Measurements from ENCODE around the gene TWF1.

The TWF1 gene

GRCh38 chr12:43776498-43776897 lies 29.6 kb downstream of the TWF1 start:
- TF ChIP-seq, protein P1, sequence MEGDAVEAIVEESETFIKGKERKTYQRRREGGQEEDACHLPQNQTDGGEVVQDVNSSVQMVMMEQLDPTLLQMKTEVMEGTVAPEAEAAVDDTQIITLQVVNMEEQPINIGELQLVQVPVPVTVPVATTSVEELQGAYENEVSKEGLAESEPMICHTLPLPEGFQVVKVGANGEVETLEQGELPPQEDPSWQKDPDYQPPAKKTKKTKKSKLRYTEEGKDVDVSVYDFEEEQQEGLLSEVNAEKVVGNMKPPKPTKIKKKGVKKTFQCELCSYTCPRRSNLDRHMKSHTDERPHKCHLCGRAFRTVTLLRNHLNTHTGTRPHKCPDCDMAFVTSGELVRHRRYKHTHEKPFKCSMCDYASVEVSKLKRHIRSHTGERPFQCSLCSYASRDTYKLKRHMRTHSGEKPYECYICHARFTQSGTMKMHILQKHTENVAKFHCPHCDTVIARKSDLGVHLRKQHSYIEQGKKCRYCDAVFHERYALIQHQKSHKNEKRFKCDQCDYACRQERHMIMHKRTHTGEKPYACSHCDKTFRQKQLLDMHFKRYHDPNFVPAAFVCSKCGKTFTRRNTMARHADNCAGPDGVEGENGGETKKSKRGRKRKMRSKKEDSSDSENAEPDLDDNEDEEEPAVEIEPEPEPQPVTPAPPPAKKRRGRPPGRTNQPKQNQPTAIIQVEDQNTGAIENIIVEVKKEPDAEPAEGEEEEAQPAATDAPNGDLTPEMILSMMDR (IDR thresholded peaks at IDR 0.05) = no peak
- H3K27me3 ChIP-seq = no peaks in the 10 kb centered on the region
- H3K36me3 ChIP-seq = peaks cover 99% of the 10 kb centered on the region
- H3K4me3 ChIP-seq (ENCODE audit: low read depth in 1 of 2, low read length in 1 of 2) = no peak overlapping the region
- no peaks in the 10 kb centered on the region for H3K9me3 ChIP-seq
- no peaks in the 10 kb centered on the region for H3K4me1 ChIP-seq (ENCODE audit: control insufficient read depth in 1 of 2, insufficient read depth in 1 of 2, low read depth in 1 of 2, low read length in 1 of 2)
- H3K27ac ChIP-seq = no peak overlapping the region

DNA sequence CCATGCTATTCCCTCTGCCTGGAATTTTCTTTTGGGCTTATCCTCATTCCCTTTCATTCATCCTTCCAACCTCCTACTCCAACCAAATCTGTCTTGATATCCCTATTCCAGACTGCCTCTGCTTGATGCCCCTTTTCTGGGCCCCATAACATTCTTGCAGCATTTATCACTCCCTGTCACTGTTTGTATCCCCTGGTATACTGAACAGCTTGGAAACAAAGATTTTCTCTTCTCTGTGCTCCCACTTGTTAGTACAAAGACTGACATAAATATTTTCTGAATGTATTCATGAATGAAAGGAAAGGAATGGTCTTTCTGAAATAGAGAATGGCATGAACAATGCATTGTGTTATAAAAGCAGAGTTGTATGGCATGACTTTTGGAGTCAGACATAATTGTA lies 39.8 kb downstream of the TWF1 start:
- no peak overlapping the region for H3K27ac ChIP-seq
- no peaks in the 10 kb centered on the region for H3K9me3 ChIP-seq
- H3K4me3 ChIP-seq (ENCODE audit: low read depth in 1 of 2, low read length in 1 of 2) = no peak overlapping the region
- H3K27me3 ChIP-seq = no peaks in the 10 kb centered on the region
- H3K36me3 ChIP-seq = peaks cover 39% of the 10 kb centered on the region
- H3K4me1 ChIP-seq (ENCODE audit: control insufficient read depth in 1 of 2, insufficient read depth in 1 of 2, low read depth in 1 of 2, low read length in 1 of 2) = peaks cover 18 to 20% of the 10 kb centered on the region in 2 experiments
- TF ChIP-seq, protein P1 (IDR thresholded peaks at IDR 0.05) = no peak

DNA sequence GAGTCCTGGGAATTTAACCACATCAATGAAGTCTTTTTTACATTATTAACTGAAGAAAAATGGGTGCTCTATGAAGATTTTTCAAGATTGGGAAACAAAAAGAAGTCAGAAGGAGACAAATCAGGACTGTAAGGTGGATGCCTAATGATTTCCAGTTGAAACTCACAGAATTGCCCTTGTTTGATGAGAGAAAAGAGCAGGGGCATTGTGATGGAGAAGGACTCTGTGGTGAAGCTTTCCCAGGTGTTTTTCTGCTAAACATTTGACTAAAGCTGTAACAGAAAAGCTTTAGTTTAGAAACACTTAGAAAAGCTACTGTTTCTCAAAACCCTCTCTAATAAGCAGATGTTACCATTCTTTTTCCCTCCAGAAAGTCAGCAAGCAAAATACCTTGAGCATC lies 41.6 kb downstream of the TWF1 start:
- H3K36me3 ChIP-seq = peaks cover 22% of the 10 kb centered on the region
- TF ChIP-seq, protein P1 (IDR thresholded peaks at IDR 0.05) = no peak
- H3K27ac ChIP-seq = no peak overlapping the region
- peaks cover 36 to 38% of the 10 kb centered on the region in 2 experiments for H3K4me1 ChIP-seq (ENCODE audit: control insufficient read depth in 1 of 2, insufficient read depth in 1 of 2, low read depth in 1 of 2, low read length in 1 of 2)
- H3K9me3 ChIP-seq = no peaks in the 10 kb centered on the region
- no peak overlapping the region for H3K4me3 ChIP-seq (ENCODE audit: low read depth in 1 of 2, low read length in 1 of 2)
- H3K27me3 ChIP-seq = no peaks in the 10 kb centered on the region

DNA sequence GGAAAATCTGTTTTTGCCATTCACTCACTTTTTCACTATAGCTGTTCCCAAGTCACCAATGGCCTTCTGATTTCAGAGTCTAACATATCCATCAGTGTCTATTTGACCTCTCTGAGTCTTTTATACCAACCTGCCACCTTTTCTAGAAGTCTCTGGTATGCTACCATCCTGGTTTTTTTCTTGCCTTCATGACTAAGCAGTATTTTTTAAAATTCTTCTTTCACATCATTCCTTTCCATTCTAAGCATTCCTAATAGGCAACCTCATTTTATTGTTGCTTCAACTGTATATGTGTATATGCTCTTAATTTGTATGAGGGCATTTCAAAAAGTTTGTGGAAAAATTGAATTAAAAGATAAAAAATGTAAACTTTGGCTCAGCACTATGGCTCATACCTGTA lies 42.3 kb downstream of the TWF1 start:
- TF ChIP-seq, protein P1 (IDR thresholded peaks at IDR 0.05) = no peak
- H3K27ac ChIP-seq = no peak overlapping the region
- no peak overlapping the region for H3K4me3 ChIP-seq (ENCODE audit: low read depth in 1 of 2, low read length in 1 of 2)
- no peaks in the 10 kb centered on the region for H3K9me3 ChIP-seq
- H3K27me3 ChIP-seq = no peaks in the 10 kb centered on the region
- peaks cover 14% of the 10 kb centered on the region for H3K36me3 ChIP-seq
- H3K4me1 ChIP-seq (ENCODE audit: control insufficient read depth in 1 of 2, insufficient read depth in 1 of 2, low read depth in 1 of 2, low read length in 1 of 2) = peaks cover 40% of the 10 kb centered on the region in 2 experiments

- peaks cover 46 to 47% of the 10 kb centered on the region in 2 experiments for H3K4me1 ChIP-seq (ENCODE audit: control insufficient read depth in 1 of 2, insufficient read depth in 1 of 2, low read depth in 1 of 2, low read length in 1 of 2)
- no peak overlapping the region for H3K4me3 ChIP-seq (ENCODE audit: low read depth in 1 of 2, low read length in 1 of 2)
Measured at GRCh38 chr12:43762596-43762995, 43.5 kb downstream of the TWF1 start.

More at GRCh38 chr12:43762596-43762995, 43.5 kb downstream of the TWF1 start:
- H3K27ac ChIP-seq = peak overlapping the region; percentile 19
- peaks cover 4% of the 10 kb centered on the region for H3K36me3 ChIP-seq
- TF ChIP-seq, protein P1 (IDR thresholded peaks at IDR 0.05) = no peak
- no peaks in the 10 kb centered on the region for H3K27me3 ChIP-seq
- no peaks in the 10 kb centered on the region for H3K9me3 ChIP-seq

Data from neutrophil (primary cell).